OCI-LY3 (cell line): ENCODE data around the gene IL22RA1.

Experiments
- H2AFZ ChIP-seq: fragments of 200-600, 300-600 bp; shearing (Covaris generic); 2 replicates; pipeline ENCODE4 v1.6.0; 2014; ENCODE audit warnings: antibody characterized with exemption, low read depth, low read length
- H3K27ac ChIP-seq: fragments of 200-600, 300-600 bp; sonication (generic); 2 replicates; pipeline ENCODE4 v1.5.1; 2014; ENCODE audit warnings: mild to moderate bottlenecking, low read length, moderate library complexity, mixed read lengths
- H3K27me3 ChIP-seq: fragments of 200-600, 300-600 bp; sonication (generic); 2 replicates; pipeline ENCODE4 v1.6.1; 2014; ENCODE audit warnings: low read depth, low read length, mixed read lengths
- H3K36me3 ChIP-seq: fragments of 200-600, 300-600 bp; sonication (generic); replicated peaks from 2 replicates; pipeline ENCODE3; 2014; ENCODE audit warnings: low read depth, low read length, mixed read lengths
- H3K4me1 ChIP-seq: fragments of 300-600, 200-600 bp; sonication (generic); 2 replicates; pipeline ENCODE4 v1.6.1; 2014; ENCODE audit warnings: low read length, mixed read lengths
- H3K4me2 ChIP-seq: fragments of 200-600, 300-600 bp; sonication (generic); 2 replicates; pipeline ENCODE4 v1.6.1; 2014; ENCODE audit warnings: low read length, mixed read lengths
- H3K4me3 ChIP-seq: fragments of 300-600, 200-600 bp; sonication (generic); 2 replicates; pipeline ENCODE4 v1.5.1; 2014; ENCODE audit warnings: antibody characterized with exemption, mild to moderate bottlenecking, low read length, moderate library complexity
- H3K79me2 ChIP-seq: fragments of 300-600, 200-600 bp; shearing (Covaris generic); 2 replicates; pipeline ENCODE4 v1.6.1; 2014; ENCODE audit warnings: mild to moderate bottlenecking, low read length, mixed read lengths
- H3K9ac ChIP-seq: fragments of 300-600, 200-600 bp; shearing (Covaris generic); 2 replicates; pipeline ENCODE4 v1.6.0; 2014; ENCODE audit warnings: mild to moderate bottlenecking, low read length, moderate library complexity
- H3K9me3 ChIP-seq: fragments of 200-600, 300-600 bp; shearing (Covaris generic); 2 replicates; pipeline ENCODE4 v1.6.1; 2014; ENCODE audit warnings: low read length, mixed read lengths; ENCODE audit not compliant: insufficient read depth
- H4K20me1 ChIP-seq: fragments of 200-600, 300-600 bp; sonication (generic); 2 replicates; pipeline ENCODE4 v1.6.1; 2016; ENCODE audit warnings: low read length, mixed read lengths; ENCODE audit not compliant: insufficient read depth
- EZH2phosphoT487 ChIP-seq: fragments of 200-600 bp; shearing (Covaris generic); IDR thresholded peaks from 2 replicates; pipeline ENCODE4 v1.6.1; 2018; ENCODE audit warnings: antibody characterized with exemption, mixed run types, low read depth
- TF ChIP-seq, protein P1 (sequence below): fragments of 200-600, 300-600 bp; sonication (generic); IDR thresholded peaks from 2 replicates; pipeline ENCODE4 v1.5.1; 2014; ENCODE audit warnings: antibody characterized with exemption, low read length, low read depth

IL22RA1 gene

DNA sequence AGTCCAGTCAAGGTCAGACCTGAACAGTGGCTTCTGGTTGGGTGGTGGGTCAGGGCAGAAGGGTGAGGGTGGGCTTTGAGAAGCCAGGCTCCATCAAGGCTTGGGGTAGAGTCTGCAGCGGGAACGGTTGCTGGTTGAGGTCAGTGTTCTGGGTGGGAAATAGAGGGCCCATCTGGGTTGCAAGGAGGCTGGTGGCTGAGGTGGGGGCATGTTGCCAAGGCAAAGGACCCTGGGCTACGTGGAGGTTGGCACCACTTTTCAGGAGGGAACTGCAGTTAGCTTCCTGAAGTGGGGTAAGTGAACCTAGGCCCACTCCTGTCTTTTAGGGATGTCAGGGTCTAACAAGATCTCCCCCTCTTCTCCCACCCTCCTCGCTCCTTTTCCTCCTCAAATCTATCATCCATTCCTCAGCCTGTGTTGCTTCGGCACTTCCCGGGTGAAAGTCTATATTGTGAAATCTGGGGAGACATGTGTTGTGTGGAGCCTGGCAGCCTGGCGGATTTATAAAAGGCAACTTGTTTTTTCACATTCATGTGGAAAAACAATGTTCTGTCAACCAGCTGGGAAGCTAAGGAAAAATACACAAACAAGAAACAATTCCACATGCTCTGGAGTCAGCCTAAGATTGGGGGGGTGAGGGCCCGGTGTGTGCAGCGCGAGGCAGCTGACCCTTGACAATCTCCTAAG is 1.5 kb downstream of the IL22RA1 start:
- 0 out of 2 replicates have a peak, but pooled peaks cover 12% of the 10 kb centered on the region for H3K4me1 ChIP-seq
- H3K9ac ChIP-seq = no peak overlapping the region
- H3K27me3 ChIP-seq = no peaks in the 10 kb centered on the region
- H3K36me3 ChIP-seq = no peaks in the 10 kb centered on the region
- H3K27ac ChIP-seq = no peak overlapping the region
- no peak overlapping the region for H3K4me3 ChIP-seq
- H4K20me1 ChIP-seq = no peaks in the 10 kb centered on the region
- TF ChIP-seq EZH2phosphoT487 = no peak
- TF ChIP-seq, protein P1, sequence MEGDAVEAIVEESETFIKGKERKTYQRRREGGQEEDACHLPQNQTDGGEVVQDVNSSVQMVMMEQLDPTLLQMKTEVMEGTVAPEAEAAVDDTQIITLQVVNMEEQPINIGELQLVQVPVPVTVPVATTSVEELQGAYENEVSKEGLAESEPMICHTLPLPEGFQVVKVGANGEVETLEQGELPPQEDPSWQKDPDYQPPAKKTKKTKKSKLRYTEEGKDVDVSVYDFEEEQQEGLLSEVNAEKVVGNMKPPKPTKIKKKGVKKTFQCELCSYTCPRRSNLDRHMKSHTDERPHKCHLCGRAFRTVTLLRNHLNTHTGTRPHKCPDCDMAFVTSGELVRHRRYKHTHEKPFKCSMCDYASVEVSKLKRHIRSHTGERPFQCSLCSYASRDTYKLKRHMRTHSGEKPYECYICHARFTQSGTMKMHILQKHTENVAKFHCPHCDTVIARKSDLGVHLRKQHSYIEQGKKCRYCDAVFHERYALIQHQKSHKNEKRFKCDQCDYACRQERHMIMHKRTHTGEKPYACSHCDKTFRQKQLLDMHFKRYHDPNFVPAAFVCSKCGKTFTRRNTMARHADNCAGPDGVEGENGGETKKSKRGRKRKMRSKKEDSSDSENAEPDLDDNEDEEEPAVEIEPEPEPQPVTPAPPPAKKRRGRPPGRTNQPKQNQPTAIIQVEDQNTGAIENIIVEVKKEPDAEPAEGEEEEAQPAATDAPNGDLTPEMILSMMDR = no peak
- H3K9me3 ChIP-seq = no peaks in the 10 kb centered on the region
- H3K4me2 ChIP-seq = no peak overlapping the region
- H2AFZ ChIP-seq = no peak overlapping the region
- H3K79me2 ChIP-seq = no peaks in the 10 kb centered on the region

DNA sequence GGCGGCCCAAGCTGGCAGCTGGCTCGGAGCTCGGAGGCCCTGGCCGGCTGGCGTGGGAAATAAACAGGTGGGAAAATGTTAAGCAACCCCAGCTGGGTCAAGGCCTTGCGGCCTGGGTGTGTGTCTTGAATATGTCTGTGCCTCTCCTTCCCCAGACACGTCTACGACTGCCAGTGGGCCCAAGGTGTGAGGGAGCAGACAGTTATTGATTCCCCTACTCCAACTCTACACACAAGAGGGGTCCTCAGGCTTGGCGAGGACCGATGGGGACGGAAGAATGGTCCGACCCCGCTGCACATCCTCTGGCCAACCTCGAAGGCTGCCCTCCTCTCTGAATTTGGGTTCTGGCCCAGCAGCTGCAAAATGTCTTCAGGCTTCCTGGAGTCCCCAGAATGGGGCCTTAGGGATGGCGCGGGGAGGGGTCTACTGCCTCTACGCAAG is 2.2 kb downstream of the IL22RA1 start:
- no peak overlapping the region for H3K27ac ChIP-seq
- H3K79me2 ChIP-seq = no peaks in the 10 kb centered on the region
- H3K9ac ChIP-seq = no peak overlapping the region
- H4K20me1 ChIP-seq = no peaks in the 10 kb centered on the region
- H3K4me3 ChIP-seq = no peak overlapping the region
- 0 out of 2 replicates have a peak, but pooled peaks cover 12% of the 10 kb centered on the region for H3K4me1 ChIP-seq
- no peaks in the 10 kb centered on the region for H3K36me3 ChIP-seq
- no peak overlapping the region for H3K4me2 ChIP-seq
- H3K9me3 ChIP-seq = no peaks in the 10 kb centered on the region
- TF ChIP-seq, protein P1 = no peak
- no peak for TF ChIP-seq EZH2phosphoT487
- H3K27me3 ChIP-seq = no peaks in the 10 kb centered on the region
- H2AFZ ChIP-seq = no peak overlapping the region

GRCh38 chr1:24139841-24140425 is 3.0 kb downstream of the IL22RA1 start:
- no peak overlapping the region for H3K4me3 ChIP-seq
- H3K9me3 ChIP-seq = no peaks in the 10 kb centered on the region; the same call in 1 of the 2 replicates
- H3K9ac ChIP-seq = no peak overlapping the region
- no peaks in the 10 kb centered on the region for H4K20me1 ChIP-seq
- no peaks in the 10 kb centered on the region for H3K27me3 ChIP-seq
- H3K4me2 ChIP-seq = no peak overlapping the region
- TF ChIP-seq EZH2phosphoT487 = no peak
- TF ChIP-seq, protein P1 = no peak
- H3K36me3 ChIP-seq = no peaks in the 10 kb centered on the region
- no peaks in the 10 kb centered on the region for H3K79me2 ChIP-seq
- 0 out of 2 replicates have a peak, but pooled peaks cover 12% of the 10 kb centered on the region for H3K4me1 ChIP-seq
- no peak overlapping the region for H3K27ac ChIP-seq
- H2AFZ ChIP-seq = no peak overlapping the region

GRCh38 chr1:24139222-24139489 is 3.8 kb downstream of the IL22RA1 start:
- Histone ChIP-seq H3K4me1 (0 out of 2 replicates have a peak, but pooled peaks cover 9% of the 10 kb centered on the region), H3K27me3 (no peaks in the 10 kb centered on the region), H3K4me2 (no peak overlapping the region), H3K9ac (no peak overlapping the region), H4K20me1 (no peaks in the 10 kb centered on the region), H3K27ac (no peak overlapping the region), H3K4me3 (no peak overlapping the region), H3K79me2 (no peaks in the 10 kb centered on the region), H3K9me3 (no peaks in the 10 kb centered on the region; the same call in 1 of the 2 replicates), H2AFZ (no peak overlapping the region), H3K36me3 (no peaks in the 10 kb centered on the region)
- TF ChIP-seq EZH2phosphoT487 = no peak
- TF ChIP-seq, protein P1 = no peak
